Right atrium auricular region (tissue), 2 donors: ENCODE data around the gene DPP6. TPM values are rescaled to one million over a fixed set of nuclear protein-coding genes. Genes with fewer than 3 reads are reported as not detected.
A peak's percentile ranks its signal among the peaks of the same experiment; 100 is the strongest.

Experiments
- DNase-seq: peaks from one replicate; pipeline ENCODE4 v3.0.0-alpha.2; 2019; ENCODE audit warnings: low spot score
- H3K27ac ChIP-seq, 2 donors: fragments of 200-600 bp; sonication (generic); 1 replicate in 1 of 2; 2 replicates in 1 of 2; pipeline ENCODE4 v1.5.1; 2016 to 2019
- H3K27me3 ChIP-seq, 2 donors: fragments of 200-600 bp; sonication (generic); one replicate each; pipeline versions ENCODE4 v1.5.1 to v1.6.0; 2017 to 2019
- H3K36me3 ChIP-seq: fragments of 200-600 bp; sonication (generic); one replicate; pipeline ENCODE4 v1.5.1; 2016
- H3K4me1 ChIP-seq, 2 donors: fragments of 200-600 bp; sonication (generic); one replicate each; pipeline versions ENCODE4 v1.5.1 to v1.6.0; 2017 to 2019
- H3K4me3 ChIP-seq, 2 donors: fragments of 200-600 bp; sonication (generic); 1 replicate in 1 of 2; 2 replicates in 1 of 2; pipeline ENCODE4 v1.5.1; 2017 to 2019; ENCODE audit warnings: mild to moderate bottlenecking in 1 of 2, moderate library complexity in 1 of 2
- H3K9me3 ChIP-seq, 2 donors: fragments of 200-600 bp; sonication (generic); one replicate each; pipeline ENCODE4 v1.5.1; 2019
- total RNA-seq, 2 donors: library from RNA; depleted of rRNA; stranded (reverse); fragments of >200 nt; gene quantifications; one replicate each; pipeline ENCODE4 v1.1.0, GENCODE V29; 2016
- TF ChIP-seq, protein P1 (sequence below), 2 donors: fragments of 200-600 bp; sonication (generic); IDR thresholded peaks; one replicate each; pipeline ENCODE4 v1.5.1; 2019; ENCODE audit warnings: antibody characterized with exemption in 2 of 2

Gene DPP6
- total RNA-seq, 2 donors from 2014 or later: 0.35 to 0.85 TPM

DNA sequence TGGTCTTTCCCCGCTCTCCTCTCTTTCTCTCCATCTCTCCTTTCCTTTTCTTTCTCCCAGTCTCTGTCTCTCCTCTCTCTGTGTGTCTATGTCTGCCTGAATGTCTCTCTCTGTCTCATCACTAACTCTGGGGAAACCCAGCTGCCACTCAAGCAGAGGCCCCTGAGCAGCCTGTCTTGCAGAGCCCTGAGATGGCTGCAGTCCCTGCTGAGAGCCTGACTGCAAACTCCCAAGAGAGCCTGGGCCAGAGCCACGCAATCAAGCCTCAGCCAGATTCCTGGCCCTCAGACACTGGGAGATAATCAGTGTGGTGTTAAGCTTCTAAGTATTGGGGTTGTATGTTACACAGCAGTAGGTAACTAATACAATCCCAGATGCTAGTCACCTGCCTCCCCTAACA, 859.2 kb downstream of the DPP6 start:
- Histone ChIP-seq H3K27ac (no peak overlapping the region), H3K36me3 (no peaks in the 10 kb centered on the region), H3K9me3 (peaks cover 0 to 14% of the 10 kb centered on the region in 2 donors), H3K27me3 (no peaks in the 10 kb centered on the region), H3K4me3 (no peak overlapping the region), H3K4me1 (peaks cover 0 to 10% of the 10 kb centered on the region in 2 donors)
- no peak for DNase-seq
- TF ChIP-seq, protein P1, sequence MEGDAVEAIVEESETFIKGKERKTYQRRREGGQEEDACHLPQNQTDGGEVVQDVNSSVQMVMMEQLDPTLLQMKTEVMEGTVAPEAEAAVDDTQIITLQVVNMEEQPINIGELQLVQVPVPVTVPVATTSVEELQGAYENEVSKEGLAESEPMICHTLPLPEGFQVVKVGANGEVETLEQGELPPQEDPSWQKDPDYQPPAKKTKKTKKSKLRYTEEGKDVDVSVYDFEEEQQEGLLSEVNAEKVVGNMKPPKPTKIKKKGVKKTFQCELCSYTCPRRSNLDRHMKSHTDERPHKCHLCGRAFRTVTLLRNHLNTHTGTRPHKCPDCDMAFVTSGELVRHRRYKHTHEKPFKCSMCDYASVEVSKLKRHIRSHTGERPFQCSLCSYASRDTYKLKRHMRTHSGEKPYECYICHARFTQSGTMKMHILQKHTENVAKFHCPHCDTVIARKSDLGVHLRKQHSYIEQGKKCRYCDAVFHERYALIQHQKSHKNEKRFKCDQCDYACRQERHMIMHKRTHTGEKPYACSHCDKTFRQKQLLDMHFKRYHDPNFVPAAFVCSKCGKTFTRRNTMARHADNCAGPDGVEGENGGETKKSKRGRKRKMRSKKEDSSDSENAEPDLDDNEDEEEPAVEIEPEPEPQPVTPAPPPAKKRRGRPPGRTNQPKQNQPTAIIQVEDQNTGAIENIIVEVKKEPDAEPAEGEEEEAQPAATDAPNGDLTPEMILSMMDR (IDR thresholded peaks at IDR 0.05): no peak

DNA sequence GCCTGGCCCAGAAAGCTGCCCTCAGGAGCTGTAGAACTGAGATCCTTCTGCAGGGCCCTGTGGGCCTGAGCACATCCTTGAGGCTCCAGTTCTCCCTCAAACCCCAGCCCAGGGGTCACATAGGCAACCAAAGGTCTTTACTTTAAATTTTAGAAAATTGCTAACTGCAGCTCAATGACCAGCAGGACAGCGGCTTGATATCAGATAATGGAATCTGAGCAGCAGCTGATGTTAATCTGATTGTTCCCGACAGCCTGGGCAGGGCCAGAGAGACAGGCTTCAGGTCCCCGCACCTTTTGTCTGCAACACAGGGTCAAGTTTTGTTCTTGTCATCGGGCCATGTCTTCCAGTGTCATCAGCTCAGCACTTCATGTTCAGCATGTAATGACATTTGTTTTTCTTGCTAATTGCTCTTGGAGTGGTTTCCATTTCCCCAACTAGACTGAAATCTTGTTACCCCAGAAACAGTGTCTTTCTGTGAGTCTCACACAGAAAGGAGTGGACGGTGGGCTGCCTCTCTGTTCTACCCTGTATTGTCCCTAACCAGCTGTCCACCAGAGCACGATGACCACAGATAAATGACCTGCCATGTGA, 859.8 kb downstream of the DPP6 start:
- Histone ChIP-seq H3K27me3 (no peaks in the 10 kb centered on the region), H3K4me1 (peaks cover 0 to 10% of the 10 kb centered on the region in 2 donors), H3K9me3 (peaks cover 0 to 11% of the 10 kb centered on the region in 2 donors), H3K27ac (no peak overlapping the region), H3K4me3 (no peak overlapping the region), H3K36me3 (no peaks in the 10 kb centered on the region)
- no peak for DNase-seq
- TF ChIP-seq, protein P1 (IDR thresholded peaks at IDR 0.05): no peak

DNA sequence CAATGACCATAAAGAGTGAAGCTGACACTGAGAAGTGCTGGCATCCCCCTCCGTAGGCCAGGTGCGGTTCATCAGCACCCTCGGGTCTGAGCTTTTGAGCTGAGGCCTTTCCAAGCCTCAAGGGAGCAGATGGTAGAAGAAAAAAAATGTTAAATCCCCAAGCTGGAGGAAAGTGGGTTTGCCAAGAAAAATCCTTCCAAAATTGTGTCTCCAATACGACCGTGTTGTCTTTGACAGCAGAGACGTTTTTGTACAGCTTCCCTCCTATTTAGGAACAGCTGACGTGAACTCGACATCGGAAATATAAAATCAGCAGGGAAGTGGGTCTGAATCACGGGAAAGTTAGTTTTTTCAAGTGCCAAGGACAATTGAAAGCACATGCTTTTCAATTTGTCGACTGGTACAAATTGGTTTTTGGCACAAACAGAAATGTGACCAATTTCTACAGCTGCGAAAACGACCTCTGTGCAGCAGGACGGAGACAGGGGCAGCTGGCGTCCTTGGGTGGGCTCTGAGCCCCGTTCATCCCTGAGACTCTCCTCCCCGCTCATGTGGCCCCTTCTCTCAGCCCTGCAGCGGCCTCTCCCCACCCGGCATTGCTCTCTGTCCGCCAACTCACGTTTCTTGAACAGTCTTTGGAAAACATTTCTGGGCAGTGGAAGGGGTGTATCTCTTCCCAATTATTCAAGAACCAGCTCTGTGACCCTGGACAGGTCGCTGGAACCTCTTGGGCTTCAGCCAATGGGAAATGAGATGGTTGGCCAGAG, 860.9 kb downstream of the DPP6 start:
- H3K27me3 ChIP-seq: no peaks in the 10 kb centered on the region
- peaks cover 0 to 10% of the 10 kb centered on the region in 2 donors for H3K9me3 ChIP-seq
- no peak for DNase-seq
- TF ChIP-seq, protein P1 (IDR thresholded peaks at IDR 0.05): no peak
- no peak overlapping the region for H3K4me3 ChIP-seq
- H3K27ac ChIP-seq: no peak overlapping the region
- H3K36me3 ChIP-seq: no peaks in the 10 kb centered on the region
- H3K4me1 ChIP-seq: peaks cover 0 to 10% of the 10 kb centered on the region in 2 donors

DNA sequence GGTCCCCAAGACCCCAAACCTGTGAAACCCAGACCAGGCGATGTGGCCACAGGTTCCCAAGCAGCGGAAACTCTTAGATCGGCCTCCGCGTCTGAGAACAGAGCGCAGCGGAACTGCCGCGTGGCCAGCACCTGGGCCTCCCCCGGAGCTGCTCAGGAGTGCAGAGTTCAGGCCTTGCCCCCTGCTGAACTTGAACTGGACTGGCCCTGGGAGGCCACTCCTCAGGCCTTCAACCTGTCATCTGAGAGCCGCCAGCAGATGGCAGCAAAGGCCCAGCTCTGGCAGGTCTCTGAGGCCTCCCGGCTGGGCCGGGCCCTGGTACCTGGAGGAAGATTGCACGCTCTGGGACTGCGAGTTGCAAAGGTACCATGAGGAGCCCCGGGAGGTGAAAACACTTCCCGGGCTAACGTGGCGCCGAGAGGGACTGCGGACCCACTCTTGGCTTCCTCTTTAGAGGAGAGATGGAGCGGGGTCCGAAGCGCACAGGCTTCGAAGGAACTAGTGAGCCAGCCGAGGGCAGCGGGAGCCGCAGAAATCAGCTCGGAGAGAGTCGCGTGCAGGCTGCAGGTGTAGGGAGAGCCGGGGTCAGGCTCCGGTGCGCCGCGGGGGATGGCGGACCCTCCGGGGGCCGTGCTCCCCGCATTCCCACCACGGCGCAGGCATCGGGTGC, 861.6 kb downstream of the DPP6 start:
- Histone ChIP-seq H3K9me3 (peaks cover 0 to 10% of the 10 kb centered on the region in 2 donors), H3K4me3 (peak overlapping the region in 1 of 2 donors; percentile 46), H3K36me3 (no peaks in the 10 kb centered on the region), H3K27ac (no peak overlapping the region), H3K27me3 (no peaks in the 10 kb centered on the region), H3K4me1 (peaks cover 0 to 10% of the 10 kb centered on the region in 2 donors)
- TF ChIP-seq, protein P1 (IDR thresholded peaks at IDR 0.05): peak; percentile 79 to 92
- peak; percentile 85 for DNase-seq

DNA sequence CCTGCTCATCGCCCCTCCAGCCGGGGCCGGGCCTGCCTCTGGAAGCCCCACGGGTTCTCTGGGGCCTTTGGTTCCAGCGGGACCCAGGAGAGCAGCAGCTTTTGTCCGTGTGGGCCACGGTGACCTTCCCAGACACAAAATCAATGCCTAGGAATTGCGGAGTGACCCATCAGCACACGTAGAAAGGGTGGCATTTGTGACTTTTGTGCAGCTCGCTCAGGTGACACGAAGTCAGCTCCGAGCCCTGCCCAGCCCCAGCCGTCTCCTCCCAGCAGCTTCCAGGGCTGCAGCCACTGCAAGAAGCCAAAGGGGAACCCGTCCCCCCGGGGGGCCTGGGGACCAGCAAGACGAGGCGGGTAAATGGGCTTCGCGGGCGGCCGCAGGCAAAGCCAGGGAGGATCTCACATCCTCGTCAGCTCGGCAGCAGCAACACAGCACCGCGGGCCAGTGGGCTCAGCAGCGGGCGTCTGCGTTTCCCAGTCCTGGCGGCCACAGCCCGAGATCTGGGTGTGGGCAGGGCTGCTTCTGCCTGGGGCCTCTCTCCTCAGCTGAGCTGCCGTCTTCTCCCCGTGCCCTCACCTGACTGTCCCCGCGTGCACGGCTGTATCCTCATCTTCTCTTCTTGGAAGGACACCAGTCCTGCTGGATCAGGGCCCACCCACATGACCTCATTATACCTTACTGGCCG, 862.3 kb downstream of the DPP6 start:
- Histone ChIP-seq H3K36me3 (no peaks in the 10 kb centered on the region), H3K27me3 (no peaks in the 10 kb centered on the region)
- DNase-seq: no peak

More for the DNA sequence above, 862.3 kb downstream of the DPP6 start:
- Histone ChIP-seq H3K4me1 (peaks cover 0 to 10% of the 10 kb centered on the region in 2 donors), H3K9me3 (peaks cover 0 to 10% of the 10 kb centered on the region in 2 donors), H3K27ac (no peak overlapping the region), H3K4me3 (peak overlapping the region in 1 of 2 donors; percentile 46)
- TF ChIP-seq, protein P1 (IDR thresholded peaks at IDR 0.05): no peak
